ENCODE measurements around the gene ELF2.
"Not testable (repeated sequence)": the region's sequence is repeated elsewhere in the genome, so short reads cannot be mapped to it uniquely, and the experiment has no call there.

Gene ELF2

GRCh38 chr4:139028191-139028661, 148.8 kb downstream of the ELF2 start:
- DNase-seq (ENCODE audit: low spot score), result no peak
- TF ChIP-seq CTCF (IDR thresholded peaks at IDR 0.05; ENCODE audit: extremely low read depth, missing control alignments), result no peak

- no peak for DNase-seq (ENCODE audit: low spot score)
- no peak for TF ChIP-seq CTCF (IDR thresholded peaks at IDR 0.05; ENCODE audit: extremely low read depth, missing control alignments)
Measured at GRCh38 chr4:139027776-139028175, 149.2 kb downstream of the ELF2 start.

GRCh38 chr4:139025841-139026240, 151.2 kb downstream of the ELF2 start:
- DNase-seq (ENCODE audit: low spot score), result no peak
- no peak for TF ChIP-seq CTCF (IDR thresholded peaks at IDR 0.05; ENCODE audit: extremely low read depth, missing control alignments)

GRCh38 chr4:139024686-139025085, 152.3 kb downstream of the ELF2 start:
- no peak for TF ChIP-seq CTCF (IDR thresholded peaks at IDR 0.05; ENCODE audit: extremely low read depth, missing control alignments)
- DNase-seq (ENCODE audit: low spot score), result no peak

- TF ChIP-seq CTCF (IDR thresholded peaks at IDR 0.05; ENCODE audit: extremely low read depth, missing control alignments), result no peak
Measured at GRCh38 chr4:139022835-139023234, 154.2 kb downstream of the ELF2 start.

GRCh38 chr4:139021071-139021470, 155.9 kb downstream of the ELF2 start:
- DNase-seq (ENCODE audit: low spot score), result not testable (repeated sequence)

More at GRCh38 chr4:139022835-139023234, 154.2 kb downstream of the ELF2 start:
- no peak for DNase-seq (ENCODE audit: low spot score)

- no peak for DNase-seq (ENCODE audit: low spot score)
- TF ChIP-seq CTCF (IDR thresholded peaks at IDR 0.05; ENCODE audit: extremely low read depth, missing control alignments), result no peak
Measured at GRCh38 chr4:139020384-139020783, 156.6 kb downstream of the ELF2 start.

GRCh38 chr4:139018971-139019758, 157.9 kb downstream of the ELF2 start:
- DNase-seq (ENCODE audit: low spot score), result no peak
- no peak for TF ChIP-seq CTCF (IDR thresholded peaks at IDR 0.05; ENCODE audit: extremely low read depth, missing control alignments)
